SH-SY5Y (cell line): ENCODE data around the gene SUCLG2.
A peak's percentile ranks its signal among the peaks of the same experiment; 100 is the strongest.

ENCODE experiments used
- GATA2 ChIP-seq: IDR thresholded peaks from 2 replicates; pipeline ENCODE4 v1.6.1; 2011; ENCODE audit warnings: mild to moderate bottlenecking, low read depth, low read length
- GATA3 ChIP-seq: IDR thresholded peaks from 2 replicates; pipeline ENCODE4 v1.6.1; 2011; ENCODE audit warnings: low read depth, mild to moderate bottlenecking, low read length, moderate library complexity

Gene SUCLG2

GRCh38 chr3:67529915-67530314 lies 124.5 kb downstream of the SUCLG2 start:
- TF ChIP-seq GATA3 = no peak

- no peak for TF ChIP-seq GATA2
- TF ChIP-seq GATA3 = no peak
These were observed 125.1 kb downstream of the SUCLG2 start for GRCh38 chr3:67529337-67529736.

GRCh38 chr3:67526246-67526645 lies 128.2 kb downstream of the SUCLG2 start:
- TF ChIP-seq GATA2 = no peak

- TF ChIP-seq GATA2 = no peak
- no peak for TF ChIP-seq GATA3
These were observed 130.4 kb downstream of the SUCLG2 start for GRCh38 chr3:67524046-67524445.

- no peak for TF ChIP-seq GATA3
- no peak for TF ChIP-seq GATA2
These were observed 132.3 kb downstream of the SUCLG2 start for GRCh38 chr3:67522081-67522480.

GRCh38 chr3:67521053-67521646 lies 133.3 kb downstream of the SUCLG2 start:
- no peak for TF ChIP-seq GATA2
- TF ChIP-seq GATA3 = no peak

- TF ChIP-seq GATA3 (no peak), GATA2 (peak; percentile 55; the same call in 1 of the 2 replicates)
These were observed 136.2 kb downstream of the SUCLG2 start for GRCh38 chr3:67518236-67518635.

- no peak for TF ChIP-seq GATA2
- no peak for TF ChIP-seq GATA3
These were observed 136.6 kb downstream of the SUCLG2 start for GRCh38 chr3:67517781-67518180.

GRCh38 chr3:67516496-67516895 lies 137.9 kb downstream of the SUCLG2 start:
- TF ChIP-seq GATA3 (no peak), GATA2 (peak; percentile 27; the same call in 1 of the 2 replicates)

GRCh38 chr3:67515778-67516177 lies 138.6 kb downstream of the SUCLG2 start:
- no peak for TF ChIP-seq GATA2
- TF ChIP-seq GATA3 = no peak

GRCh38 chr3:67509471-67510075 lies 144.8 kb downstream of the SUCLG2 start:
- TF ChIP-seq GATA3 (no peak), GATA2 (no peak)

GRCh38 chr3:67507584-67507983 lies 146.8 kb downstream of the SUCLG2 start:
- no peak for TF ChIP-seq GATA3
- no peak for TF ChIP-seq GATA2

- no peak for TF ChIP-seq GATA2
- TF ChIP-seq GATA3 = no peak
These were observed 153.7 kb downstream of the SUCLG2 start for GRCh38 chr3:67500709-67501108.

- no peak for TF ChIP-seq GATA3
- no peak for TF ChIP-seq GATA2
These were observed 156.7 kb downstream of the SUCLG2 start for GRCh38 chr3:67497746-67498145.

GRCh38 chr3:67495751-67496150 lies 158.7 kb downstream of the SUCLG2 start:
- TF ChIP-seq GATA2 (no peak), GATA3 (no peak)

GRCh38 chr3:67493808-67494207 lies 160.6 kb downstream of the SUCLG2 start:
- TF ChIP-seq GATA2 (no peak), GATA3 (no peak)
